HG02642 (cell line): ENCODE results near the gene FTO.

Experiments used
- ATAC-seq: cut with Tn5 transposase; IDR thresholded peaks from one replicate; pipeline ENCODE4 v1.9.1; 2021; ENCODE audit warnings: mild to moderate bottlenecking; ENCODE audit not compliant: unreplicated experiment, poor library complexity

Gene FTO

GRCh38 chr16:53775821-53776431 is 72.0 kb downstream of the FTO start:
- no peak for ATAC-seq

DNA sequence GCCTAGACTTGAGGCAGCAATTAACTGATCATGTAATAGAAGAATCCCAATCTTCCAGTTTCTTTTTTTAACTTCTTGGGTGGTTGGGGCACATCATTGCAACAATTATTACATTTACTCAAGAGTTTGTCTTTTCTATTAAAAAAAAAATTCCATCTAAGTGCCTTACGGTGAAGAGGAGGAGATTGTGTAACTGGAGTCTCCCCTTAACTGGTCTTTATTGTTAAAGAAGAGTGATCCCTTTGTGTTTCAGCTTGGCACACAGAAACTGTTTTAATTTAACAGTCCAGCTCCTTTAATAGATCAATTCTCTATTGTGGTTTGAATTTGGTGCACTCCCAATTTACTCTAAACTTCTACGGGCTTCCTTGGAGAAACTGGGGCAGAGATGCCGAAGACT is 75.2 kb downstream of the FTO start:
- ATAC-seq: no peak

GRCh38 chr16:53780051-53780450 is 76.1 kb downstream of the FTO start:
- no peak for ATAC-seq

GRCh38 chr16:53781023-53781605 is 77.2 kb downstream of the FTO start:
- ATAC-seq: no peak

- ATAC-seq: no peak
Measured at GRCh38 chr16:53782148-53782547, 78.2 kb downstream of the FTO start.

GRCh38 chr16:53784291-53784690 is 80.3 kb downstream of the FTO start:
- ATAC-seq: no peak

- ATAC-seq: no peak
Measured at GRCh38 chr16:53785044-53785443, 81.1 kb downstream of the FTO start.

DNA sequence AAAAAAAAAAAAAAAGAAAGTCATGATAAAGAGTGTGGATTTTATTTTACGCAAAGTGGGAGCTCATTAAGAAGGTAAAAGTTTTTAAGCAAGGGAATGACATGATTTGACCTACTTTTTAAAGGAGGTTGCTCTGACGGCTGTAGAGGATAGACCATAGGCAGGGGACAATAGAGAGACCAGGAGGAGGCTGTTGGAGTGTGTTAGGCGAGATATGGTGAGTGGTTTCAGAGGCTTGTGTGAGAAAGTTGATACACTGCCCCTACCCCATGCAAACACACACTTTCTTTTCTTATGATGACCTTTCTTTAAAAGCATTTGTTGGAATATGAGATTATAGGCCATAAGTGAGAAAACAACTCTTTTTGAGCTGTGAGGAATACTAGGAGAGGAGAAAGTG is 82.0 kb downstream of the FTO start:
- ATAC-seq: no peak

DNA sequence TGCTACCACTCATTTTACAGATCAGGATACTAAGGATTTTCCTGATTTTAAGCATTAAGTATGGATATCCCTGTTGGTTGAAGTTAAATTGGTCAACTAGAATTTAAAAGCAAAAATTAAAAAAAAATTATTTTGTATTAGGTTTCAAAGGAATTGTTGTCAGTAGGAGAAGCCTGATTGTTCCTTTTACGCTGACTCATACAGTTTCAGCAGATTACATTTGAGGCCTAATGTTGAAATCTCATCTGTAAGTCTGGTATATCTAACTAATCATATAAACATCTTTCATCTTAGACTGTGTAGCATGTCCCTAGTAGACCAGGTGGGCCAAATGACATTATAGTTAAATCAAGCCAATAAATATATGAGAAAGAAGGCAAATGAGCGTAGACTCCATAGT is 83.5 kb downstream of the FTO start:
- no peak for ATAC-seq

DNA sequence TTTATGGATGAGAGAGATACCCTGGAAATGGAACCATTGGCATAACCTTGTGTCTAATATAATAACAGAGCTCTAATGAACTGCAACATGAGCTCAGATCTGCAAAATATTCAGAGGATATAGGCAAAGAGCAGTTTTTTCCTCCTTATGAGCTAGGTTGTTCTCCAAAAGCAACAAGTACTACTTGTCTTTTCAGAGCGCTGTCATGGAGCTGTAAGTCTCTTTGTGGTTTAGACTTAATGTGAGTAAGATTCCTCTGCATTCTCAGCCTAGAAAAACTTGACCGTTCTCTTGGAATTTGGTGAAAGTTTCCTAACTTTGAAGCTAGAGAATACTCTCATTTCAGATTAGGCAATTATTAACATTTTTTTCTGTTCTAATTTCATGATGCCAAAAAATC is 85.2 kb downstream of the FTO start:
- no peak for ATAC-seq

DNA sequence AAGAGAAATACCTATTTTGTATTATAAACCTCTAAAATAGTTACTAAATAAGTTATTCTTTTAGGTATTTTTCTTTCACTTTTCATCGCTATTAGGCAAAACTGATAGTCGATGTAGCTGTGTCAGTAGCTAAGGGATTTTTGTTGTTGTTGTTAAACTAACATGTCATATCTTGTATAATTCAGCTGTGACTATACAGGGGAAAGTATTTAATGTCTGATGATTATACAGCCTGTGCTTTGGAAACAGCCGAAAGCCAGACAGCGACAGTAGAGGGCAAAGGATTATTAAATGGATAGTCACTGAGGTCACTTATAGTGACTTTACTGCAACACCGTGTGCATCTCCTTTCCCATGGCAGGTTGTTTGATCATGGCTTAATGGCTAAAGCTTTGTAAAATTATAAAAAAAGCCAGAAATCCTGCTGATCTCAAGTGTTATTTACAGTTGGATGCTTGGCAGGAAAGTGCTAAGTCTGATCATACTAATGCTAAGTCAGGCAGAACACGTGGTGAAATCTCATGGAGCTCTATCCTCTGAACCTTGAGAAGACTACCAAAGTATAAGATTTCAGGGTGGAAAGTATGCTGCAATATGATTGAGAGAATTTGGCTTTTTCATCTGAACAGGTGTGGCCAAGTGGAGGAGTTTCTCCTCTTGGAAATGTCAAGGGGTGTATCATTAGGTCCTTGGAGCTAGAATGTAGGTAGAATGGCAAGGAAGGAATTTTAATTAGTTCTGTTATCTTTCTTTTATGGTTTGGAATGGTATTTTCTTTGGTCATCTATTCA is 88.4 kb downstream of the FTO start:
- no peak for ATAC-seq

DNA sequence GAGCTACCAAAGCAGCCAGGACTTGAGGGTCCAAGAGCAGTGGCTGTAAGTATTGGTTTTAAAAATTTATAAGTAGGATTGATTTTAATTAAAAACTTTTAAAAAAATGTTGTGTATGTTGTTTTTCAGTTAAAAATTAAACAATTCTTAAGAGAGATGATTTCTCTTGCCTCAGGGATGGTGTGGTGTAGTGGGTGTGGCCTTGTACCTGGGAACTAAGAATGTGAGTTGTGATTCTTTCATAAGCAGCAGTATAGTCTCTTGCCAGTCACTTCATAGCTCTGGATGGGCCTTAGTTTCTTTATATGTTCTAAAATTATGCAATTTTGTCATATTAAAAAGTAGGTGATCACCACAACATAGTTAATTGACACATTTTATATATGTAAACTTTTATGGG is 99.5 kb downstream of the FTO start:
- no peak for ATAC-seq

DNA sequence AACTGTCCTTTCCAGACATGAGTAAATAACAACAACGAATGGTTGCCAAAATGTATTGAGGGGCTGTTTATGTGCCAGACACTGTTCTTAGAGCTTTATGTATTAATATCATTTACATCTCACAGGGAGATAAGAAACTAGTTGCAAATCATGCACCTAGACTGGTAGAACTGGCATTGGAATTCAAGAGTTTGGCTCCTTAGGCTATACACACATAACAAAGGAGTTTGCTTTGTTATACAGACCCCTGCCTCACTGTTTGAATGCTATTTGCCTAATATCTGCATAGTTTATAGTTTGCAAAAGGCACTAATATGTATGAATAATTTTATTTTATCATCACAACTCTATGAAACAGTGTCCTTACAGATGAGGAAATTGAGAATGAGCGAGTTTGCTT is 100.0 kb downstream of the FTO start:
- ATAC-seq: no peak

- no peak for ATAC-seq
Measured at GRCh38 chr16:53804467-53804866, 100.5 kb downstream of the FTO start.

DNA sequence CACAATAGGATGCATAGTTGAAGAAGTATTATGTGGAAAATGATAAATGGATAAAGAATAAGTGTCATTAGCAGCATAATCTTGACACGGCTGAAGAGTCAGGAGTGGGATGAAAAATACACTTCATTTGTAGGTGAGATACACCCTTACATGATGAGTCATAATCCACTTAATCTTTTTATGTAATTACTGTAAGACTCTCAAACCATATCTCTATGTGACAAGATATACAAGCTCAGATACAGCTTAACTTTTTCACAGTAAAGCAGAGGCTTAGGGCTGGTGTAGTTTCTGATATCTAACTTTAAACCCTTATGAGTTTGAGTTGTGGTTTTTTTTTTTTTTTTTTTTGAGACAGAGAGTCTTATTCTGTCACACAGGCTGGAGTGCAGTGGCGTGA is 101.2 kb downstream of the FTO start:
- ATAC-seq: no peak

- no peak for ATAC-seq
Measured at GRCh38 chr16:53805752-53806151, 101.8 kb downstream of the FTO start.

GRCh38 chr16:53809088-53809932 is 105.4 kb downstream of the FTO start:
- no peak for ATAC-seq

DNA sequence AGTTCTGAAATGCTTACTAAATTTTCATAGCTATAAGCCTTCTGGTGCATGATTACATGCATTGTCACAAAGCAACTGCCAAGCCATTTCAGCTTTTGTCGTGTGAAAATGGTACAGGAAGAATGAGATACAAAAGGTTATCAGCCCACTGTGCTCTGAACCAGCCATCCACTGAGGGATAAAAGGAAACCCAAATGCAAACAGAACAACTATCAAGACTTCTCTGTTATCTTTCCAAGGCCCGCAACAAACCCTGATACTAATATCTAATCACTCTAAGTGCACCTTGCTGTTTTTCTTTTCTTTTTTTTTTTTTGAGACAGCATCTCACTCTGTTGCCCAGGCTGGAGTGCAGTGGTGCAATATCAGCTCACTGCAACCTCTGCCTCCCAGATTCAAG is 109.0 kb downstream of the FTO start:
- no peak for ATAC-seq

DNA sequence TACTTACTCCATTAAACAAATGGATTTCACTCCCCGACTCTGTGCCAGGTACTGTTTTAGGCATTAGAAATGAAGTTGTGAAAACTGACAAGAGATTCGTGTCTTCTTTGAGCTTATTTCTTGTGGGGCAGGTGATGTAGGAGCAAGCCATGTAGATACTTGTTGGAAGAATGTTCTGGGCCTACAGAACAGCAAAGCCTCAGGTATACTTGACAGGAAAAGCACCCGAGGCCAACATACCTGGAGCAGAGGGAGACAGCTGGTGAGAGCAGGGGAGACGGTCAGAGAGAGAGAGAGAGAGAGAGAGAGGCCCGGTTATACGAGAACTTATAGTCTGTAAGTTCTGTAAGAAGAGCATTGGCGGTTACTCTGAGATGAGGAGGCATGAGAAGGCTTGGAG is 110.8 kb downstream of the FTO start:
- no peak for ATAC-seq

DNA sequence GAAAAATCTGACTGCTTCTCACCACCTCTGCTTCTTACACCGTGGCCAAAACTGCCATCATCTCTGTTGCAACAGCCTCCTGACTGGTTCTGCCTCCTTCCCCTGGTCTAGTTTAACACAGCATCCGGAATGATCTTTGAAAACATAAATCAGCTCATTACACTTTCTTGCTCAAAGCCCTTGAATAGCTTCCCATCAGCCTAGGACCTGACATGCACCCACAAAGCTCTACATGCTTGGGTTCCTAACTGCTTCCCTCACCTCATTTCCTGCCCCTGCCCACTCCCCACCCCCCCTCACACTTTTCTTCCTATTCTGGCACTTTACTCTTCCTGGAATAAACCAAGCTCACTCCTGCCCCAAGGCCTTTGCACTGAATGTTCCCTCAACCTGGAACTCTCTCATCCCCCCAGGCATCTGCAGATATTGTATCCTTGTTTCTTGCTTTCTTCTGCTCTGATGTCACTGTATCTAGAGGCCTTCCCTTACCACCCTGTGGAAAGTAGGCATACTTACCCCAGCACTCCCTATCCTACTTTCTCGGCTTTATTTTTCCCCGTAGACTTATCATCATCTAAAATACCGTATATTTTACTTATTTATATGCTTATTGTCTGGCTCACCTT is 112.4 kb downstream of the FTO start:
- ATAC-seq: no peak
